ENCODE results near the gene KIF2A.

GRCh38 chr5:62334082-62334481, 28.1 kb downstream of the KIF2A start:
- TF ChIP-seq, protein P1, sequence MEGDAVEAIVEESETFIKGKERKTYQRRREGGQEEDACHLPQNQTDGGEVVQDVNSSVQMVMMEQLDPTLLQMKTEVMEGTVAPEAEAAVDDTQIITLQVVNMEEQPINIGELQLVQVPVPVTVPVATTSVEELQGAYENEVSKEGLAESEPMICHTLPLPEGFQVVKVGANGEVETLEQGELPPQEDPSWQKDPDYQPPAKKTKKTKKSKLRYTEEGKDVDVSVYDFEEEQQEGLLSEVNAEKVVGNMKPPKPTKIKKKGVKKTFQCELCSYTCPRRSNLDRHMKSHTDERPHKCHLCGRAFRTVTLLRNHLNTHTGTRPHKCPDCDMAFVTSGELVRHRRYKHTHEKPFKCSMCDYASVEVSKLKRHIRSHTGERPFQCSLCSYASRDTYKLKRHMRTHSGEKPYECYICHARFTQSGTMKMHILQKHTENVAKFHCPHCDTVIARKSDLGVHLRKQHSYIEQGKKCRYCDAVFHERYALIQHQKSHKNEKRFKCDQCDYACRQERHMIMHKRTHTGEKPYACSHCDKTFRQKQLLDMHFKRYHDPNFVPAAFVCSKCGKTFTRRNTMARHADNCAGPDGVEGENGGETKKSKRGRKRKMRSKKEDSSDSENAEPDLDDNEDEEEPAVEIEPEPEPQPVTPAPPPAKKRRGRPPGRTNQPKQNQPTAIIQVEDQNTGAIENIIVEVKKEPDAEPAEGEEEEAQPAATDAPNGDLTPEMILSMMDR (CRISPR knock-in tag; IDR thresholded peaks at IDR 0.05), result no peak
- TF ChIP-seq TSC22D2 (CRISPR knock-in tag; IDR thresholded peaks at IDR 0.05; ENCODE audit: borderline replicate concordance), result no peak
- no peak for TF ChIP-seq POLR2AphosphoS5 (IDR thresholded peaks at IDR 0.05; ENCODE audit: low read depth, low read length)
- TF ChIP-seq ZNF768 (CRISPR knock-in tag; IDR thresholded peaks at IDR 0.05), result no peak
- no peak for TF ChIP-seq EP300 (IDR thresholded peaks at IDR 0.05; ENCODE audit: low read depth in 2 of 2, low read length in 2 of 2)
- no peak for TF ChIP-seq EP300 (CRISPR knock-in tag; IDR thresholded peaks at IDR 0.05; ENCODE audit: borderline replicate concordance)
